GM12878 (cell line): ENCODE results near the gene ZNF462.

Source experiments
- CHD1 ChIP-seq: IDR thresholded peaks from 2 replicates; pipeline ENCODE4 v1.6.1; 2012; ENCODE audit warnings: low read depth, low read length, improper control_type of control experiment
- CTCF ChIP-seq, 3 experiments: IDR thresholded peaks in 2 of 3; conservative IDR thresholded peaks in 1 of 3; 2 replicates each; pipeline ENCODE4 v1.5.1; 2011; ENCODE audit warnings: low read depth in 3 of 3, low read length in 3 of 3, mild to moderate bottlenecking in 3 of 3, control low read depth in 2 of 3, moderate library complexity in 2 of 3, inconsistent platforms in 1 of 3, mixed read lengths in 1 of 3; ENCODE audit not compliant: control insufficient read depth in 2 of 3, insufficient read depth in 1 of 3; ENCODE audit errors: extremely low read depth in 1 of 3
- HCFC1 ChIP-seq: fragments of 150-350 bp; IDR thresholded peaks from 2 replicates; pipeline ENCODE4 v1.6.1; 2014; ENCODE audit warnings: low read length
- HDAC2 ChIP-seq: fragments of 200-600 bp; sonication (generic); IDR thresholded peaks from 2 replicates; pipeline ENCODE4 v1.6.1; 2017
- IKZF1 ChIP-seq: fragments of 450-650 bp; conservative IDR thresholded peaks from 2 replicates; pipeline ENCODE4 v1.6.1; 2017; ENCODE audit warnings: antibody characterized with exemption, mild to moderate bottlenecking
- JUND ChIP-seq: IDR thresholded peaks from 2 replicates; pipeline ENCODE4 v1.6.1; 2012; ENCODE audit warnings: low read depth, mild to moderate bottlenecking, low read length, improper control_type of control experiment, moderate library complexity
- MTA2 ChIP-seq: fragments of 450-650 bp; IDR thresholded peaks from 2 replicates; pipeline ENCODE4 v1.6.1; 2016; ENCODE audit warnings: low read depth, mild to moderate bottlenecking, moderate library complexity

DNA sequence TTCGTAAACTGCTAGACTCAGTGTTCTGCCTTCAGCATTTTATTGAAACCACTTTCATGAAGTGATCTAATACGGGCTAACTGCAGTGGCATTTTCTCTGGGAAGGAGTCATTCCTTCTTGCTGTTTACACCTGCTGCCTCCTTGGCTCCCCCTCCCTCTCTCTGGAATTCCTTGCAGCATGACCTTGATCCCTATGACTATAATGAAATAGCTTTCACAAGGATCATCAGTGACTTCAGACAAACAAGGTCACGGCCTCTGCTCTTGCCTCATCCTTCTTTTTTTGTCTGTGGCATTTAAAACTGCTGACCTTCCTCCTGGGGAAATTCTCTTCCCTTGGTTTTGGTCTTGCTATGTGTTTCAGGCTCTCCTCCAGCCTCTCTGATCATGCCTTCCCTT lies 90.2 kb downstream of the ZNF462 start:
- TF ChIP-seq CTCF (IDR thresholded peaks at IDR 0.05 in 2 of 3, conservative IDR thresholded peaks at IDR 0.05 in 1 of 3; ENCODE audit: control insufficient read depth in 2 of 3, extremely low read depth in 1 of 3, insufficient read depth in 1 of 3, low read depth in 3 of 3, low read length in 3 of 3) (no peak), IKZF1 (no peak), JUND (no peak), HDAC2 (no peak), CHD1 (no peak), HCFC1 (no peak), MTA2 (no peak)
